Activated T-helper 1 cell treated with anti-CD3 and anti-CD28 coated beads, Interleukin-2, amount 50 U/mL, for 16 hours (primary cell): ENCODE results near the gene ANGPTL8.

ENCODE experiments used
- DNase-seq, 2 donors: peaks; one replicate each; pipeline ENCODE4 v3.0.0-alpha.2; 2020; ENCODE audit warnings: low read depth in 1 of 2, low spot score in 1 of 2

ANGPTL8 gene

GRCh38 chr19:11288349-11288748, 48.9 kb downstream of the ANGPTL8 start:
- no peak for DNase-seq

GRCh38 chr19:11290256-11290655, 50.8 kb downstream of the ANGPTL8 start:
- DNase-seq, result no peak

- no peak for DNase-seq
These were observed 52.0 kb downstream of the ANGPTL8 start for GRCh38 chr19:11291415-11291814.
